ENCODE data around the gene TAGAP. TPM values are rescaled to one million over a fixed set of nuclear protein-coding genes. Genes with fewer than 3 reads are reported as not detected.

The TAGAP gene
- total RNA-seq, 1 experiment from 2014 or later: not detected

DNA sequence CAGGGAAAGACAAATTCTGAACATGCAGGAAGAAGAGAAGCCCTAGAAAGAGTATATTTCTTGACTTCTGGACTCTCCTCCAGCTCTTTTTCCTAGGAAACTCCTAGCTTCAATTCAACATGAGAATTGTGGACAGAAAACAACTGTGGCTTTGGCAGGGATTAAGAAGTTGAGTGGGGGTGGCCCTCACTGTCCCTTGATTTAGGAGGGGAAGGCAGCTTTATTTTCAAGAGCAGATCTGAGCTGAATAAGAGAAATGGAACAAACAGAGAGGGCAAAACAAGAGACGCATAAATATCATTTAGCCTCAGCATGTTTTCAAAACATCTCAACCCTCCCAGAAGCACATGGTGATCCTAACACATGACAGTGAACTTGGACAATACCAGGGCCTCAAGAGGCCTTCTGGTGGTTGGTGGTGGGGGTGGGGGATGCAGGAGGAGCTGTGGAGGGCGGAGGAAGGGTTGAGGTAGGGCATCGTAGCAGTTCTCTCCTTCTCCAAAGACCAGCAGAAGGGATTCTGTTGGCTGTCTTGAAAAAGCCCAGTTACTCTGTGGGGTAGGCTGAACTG, 21.1 kb upstream of the TAGAP start:
- no peaks in the 10 kb centered on the region for H3K36me3 Mint-ChIP-seq (ENCODE audit: insufficient read depth in 1 of 3, low read depth in 3 of 3)
- no peak overlapping the region for H3K4me2 ChIP-seq (ENCODE audit: insufficient read depth, insufficient read length, low read length)
- H2BK120ac ChIP-seq (ENCODE audit: low read depth, low read length, poor library complexity, severe bottlenecking): no peak overlapping the region
- H2AFZ ChIP-seq (ENCODE audit: low read length): no peak overlapping the region
- H3K79me2 ChIP-seq (ENCODE audit: insufficient read depth, low read length): no peaks in the 10 kb centered on the region
- no peaks in the 10 kb centered on the region for H3K9me3 Mint-ChIP-seq
- H2BK5ac ChIP-seq (ENCODE audit: insufficient read length, low read length): no peak overlapping the region
- H3K4me3 Mint-ChIP-seq: no peak overlapping the region
- H3T11ph ChIP-seq (ENCODE audit: low read length): no peak overlapping the region
- H3K4ac ChIP-seq (ENCODE audit: low read depth, low read length): no peak overlapping the region
- H3K79me1 ChIP-seq (ENCODE audit: insufficient read depth, low read depth, low read length, poor library complexity, severe bottlenecking): no peaks in the 10 kb centered on the region
- TF ChIP-seq, protein P1, sequence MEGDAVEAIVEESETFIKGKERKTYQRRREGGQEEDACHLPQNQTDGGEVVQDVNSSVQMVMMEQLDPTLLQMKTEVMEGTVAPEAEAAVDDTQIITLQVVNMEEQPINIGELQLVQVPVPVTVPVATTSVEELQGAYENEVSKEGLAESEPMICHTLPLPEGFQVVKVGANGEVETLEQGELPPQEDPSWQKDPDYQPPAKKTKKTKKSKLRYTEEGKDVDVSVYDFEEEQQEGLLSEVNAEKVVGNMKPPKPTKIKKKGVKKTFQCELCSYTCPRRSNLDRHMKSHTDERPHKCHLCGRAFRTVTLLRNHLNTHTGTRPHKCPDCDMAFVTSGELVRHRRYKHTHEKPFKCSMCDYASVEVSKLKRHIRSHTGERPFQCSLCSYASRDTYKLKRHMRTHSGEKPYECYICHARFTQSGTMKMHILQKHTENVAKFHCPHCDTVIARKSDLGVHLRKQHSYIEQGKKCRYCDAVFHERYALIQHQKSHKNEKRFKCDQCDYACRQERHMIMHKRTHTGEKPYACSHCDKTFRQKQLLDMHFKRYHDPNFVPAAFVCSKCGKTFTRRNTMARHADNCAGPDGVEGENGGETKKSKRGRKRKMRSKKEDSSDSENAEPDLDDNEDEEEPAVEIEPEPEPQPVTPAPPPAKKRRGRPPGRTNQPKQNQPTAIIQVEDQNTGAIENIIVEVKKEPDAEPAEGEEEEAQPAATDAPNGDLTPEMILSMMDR (conservative IDR thresholded peaks at IDR 0.05): no peak
- DNase-seq: no peak
- H3K27ac ChIP-seq (ENCODE audit: insufficient read length, low read depth, low read length): no peak overlapping the region
- no peaks in the 10 kb centered on the region for H4K20me1 ChIP-seq (ENCODE audit: control insufficient read depth, insufficient read depth, insufficient read length)
- H4K5ac ChIP-seq (ENCODE audit: insufficient read length, low read depth, low read length): no peak overlapping the region
- no peak overlapping the region for H4K91ac ChIP-seq (ENCODE audit: insufficient read length, low read depth, low read length)
- no peaks in the 10 kb centered on the region for H3K23me2 ChIP-seq (ENCODE audit: insufficient read length, low read depth, low read length, poor library complexity, severe bottlenecking)
- no peak overlapping the region for H3K14ac ChIP-seq (ENCODE audit: insufficient read depth, low read length)
- no peaks in the 10 kb centered on the region for H3K27me3 ChIP-seq (ENCODE audit: insufficient read depth, low read length)
- no peak overlapping the region for H3K18ac ChIP-seq (ENCODE audit: insufficient read length, low read depth, low read length)
- no peak overlapping the region for H2AK5ac ChIP-seq (ENCODE audit: insufficient read length, low read length)
- no peak overlapping the region for H2BK12ac ChIP-seq (ENCODE audit: insufficient read length, low read depth, low read length)
- H3K9me3 ChIP-seq (ENCODE audit: control insufficient read depth, low read depth, low read length): no peaks in the 10 kb centered on the region
- H2BK15ac ChIP-seq (ENCODE audit: low read depth, low read length): no peak overlapping the region
- H4K8ac ChIP-seq (replicated peaks; ENCODE audit: insufficient read length, low read depth, low read length): no peak overlapping the region
- H3K56ac ChIP-seq (ENCODE audit: insufficient read length, low read depth, low read length): no peak overlapping the region
- WGBS (ENCODE audit: extremely low coverage, insufficient read length, low lambda C conversion rate): no CpG with 5 or more reads among the region's 3 CpGs
- no peaks in the 10 kb centered on the region for H3K4me1 ChIP-seq (ENCODE audit: insufficient read depth, low read length)
- H3K27ac Mint-ChIP-seq: no peak overlapping the region; a peak in 1 of 7 replicates
- peaks cover 75% of the 10 kb centered on the region for H3K27me3 Mint-ChIP-seq (ENCODE audit: low read depth)
- no peak overlapping the region for H2BK20ac ChIP-seq (ENCODE audit: low read depth, low read length, poor library complexity, severe bottlenecking)
- no peak overlapping the region for H3K23ac ChIP-seq (ENCODE audit: insufficient read length, low read depth, low read length)
- H3K9ac ChIP-seq (ENCODE audit: extremely low read depth, insufficient read length, low read length): no peak overlapping the region
- H3K4me1 Mint-ChIP-seq: peaks cover 10 to 18% of the 10 kb centered on the region in 2 experiments

Measured in H9 (cell line).